Measurements from ENCODE around the gene HDGFL3.

GRCh38 chr15:83114856-83115255, 92.8 kb downstream of the HDGFL3 start:
- TF ChIP-seq, protein P1, sequence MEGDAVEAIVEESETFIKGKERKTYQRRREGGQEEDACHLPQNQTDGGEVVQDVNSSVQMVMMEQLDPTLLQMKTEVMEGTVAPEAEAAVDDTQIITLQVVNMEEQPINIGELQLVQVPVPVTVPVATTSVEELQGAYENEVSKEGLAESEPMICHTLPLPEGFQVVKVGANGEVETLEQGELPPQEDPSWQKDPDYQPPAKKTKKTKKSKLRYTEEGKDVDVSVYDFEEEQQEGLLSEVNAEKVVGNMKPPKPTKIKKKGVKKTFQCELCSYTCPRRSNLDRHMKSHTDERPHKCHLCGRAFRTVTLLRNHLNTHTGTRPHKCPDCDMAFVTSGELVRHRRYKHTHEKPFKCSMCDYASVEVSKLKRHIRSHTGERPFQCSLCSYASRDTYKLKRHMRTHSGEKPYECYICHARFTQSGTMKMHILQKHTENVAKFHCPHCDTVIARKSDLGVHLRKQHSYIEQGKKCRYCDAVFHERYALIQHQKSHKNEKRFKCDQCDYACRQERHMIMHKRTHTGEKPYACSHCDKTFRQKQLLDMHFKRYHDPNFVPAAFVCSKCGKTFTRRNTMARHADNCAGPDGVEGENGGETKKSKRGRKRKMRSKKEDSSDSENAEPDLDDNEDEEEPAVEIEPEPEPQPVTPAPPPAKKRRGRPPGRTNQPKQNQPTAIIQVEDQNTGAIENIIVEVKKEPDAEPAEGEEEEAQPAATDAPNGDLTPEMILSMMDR (IDR thresholded peaks at IDR 0.05): no peak
- no peak for TF ChIP-seq POLR2A (IDR thresholded peaks at IDR 0.05)
